ENCODE data around the gene PSTPIP1. TPM values are rescaled to one million over a fixed set of nuclear protein-coding genes. Genes with fewer than 3 reads are reported as not detected.

Gene PSTPIP1
- total and polyA plus RNA-seq, 4 donors, result 12.4 to 39.6 (median 20.6) TPM

DNA sequence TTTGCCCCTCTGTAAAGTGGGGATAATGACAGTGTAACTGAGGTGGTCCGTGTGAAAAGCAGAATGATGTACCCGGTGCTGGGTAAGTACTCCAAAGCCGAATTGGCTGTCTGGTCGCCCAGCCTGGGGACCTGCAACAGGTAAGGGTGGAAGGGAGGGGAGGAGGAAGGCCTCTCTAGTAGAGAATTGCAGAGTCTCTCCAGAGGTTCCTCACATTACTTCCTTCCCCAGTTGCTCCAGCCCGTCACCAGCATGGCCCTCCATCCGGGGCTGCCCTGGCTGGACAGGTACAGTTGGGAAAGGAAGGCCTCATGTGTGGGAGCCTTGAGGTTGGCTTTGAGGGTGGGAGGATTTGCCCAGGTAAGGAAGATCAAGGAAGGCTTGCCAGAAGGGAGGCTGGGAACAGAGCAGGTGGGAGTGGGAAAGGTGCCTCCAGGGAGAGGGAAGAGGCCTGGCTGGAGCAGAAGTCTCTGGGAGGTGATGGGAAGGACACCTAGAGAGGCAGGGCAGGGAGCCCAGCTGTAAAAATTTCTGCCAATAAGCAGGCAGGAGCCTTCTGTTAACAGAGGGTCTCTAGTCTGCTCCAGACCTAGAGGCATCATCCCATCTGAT lies 1.7 kb upstream of the PSTPIP1 start:
- DNase-seq (no peak), ATAC-seq (ENCODE audit: insufficient read depth, low FRiP score) (no peak)
- H3K27me3 ChIP-seq (ENCODE audit: control insufficient read depth in 3 of 3, insufficient read depth in 3 of 3, low read length in 2 of 3), result no peaks in the 10 kb centered on the region
- H3K36me3 ChIP-seq (ENCODE audit: control insufficient read depth in 4 of 4, insufficient read depth in 4 of 4, low read length in 4 of 4), result no peaks in the 10 kb centered on the region
- H3K4me3 ChIP-seq, result no peak overlapping the region
- TF ChIP-seq, protein P1, sequence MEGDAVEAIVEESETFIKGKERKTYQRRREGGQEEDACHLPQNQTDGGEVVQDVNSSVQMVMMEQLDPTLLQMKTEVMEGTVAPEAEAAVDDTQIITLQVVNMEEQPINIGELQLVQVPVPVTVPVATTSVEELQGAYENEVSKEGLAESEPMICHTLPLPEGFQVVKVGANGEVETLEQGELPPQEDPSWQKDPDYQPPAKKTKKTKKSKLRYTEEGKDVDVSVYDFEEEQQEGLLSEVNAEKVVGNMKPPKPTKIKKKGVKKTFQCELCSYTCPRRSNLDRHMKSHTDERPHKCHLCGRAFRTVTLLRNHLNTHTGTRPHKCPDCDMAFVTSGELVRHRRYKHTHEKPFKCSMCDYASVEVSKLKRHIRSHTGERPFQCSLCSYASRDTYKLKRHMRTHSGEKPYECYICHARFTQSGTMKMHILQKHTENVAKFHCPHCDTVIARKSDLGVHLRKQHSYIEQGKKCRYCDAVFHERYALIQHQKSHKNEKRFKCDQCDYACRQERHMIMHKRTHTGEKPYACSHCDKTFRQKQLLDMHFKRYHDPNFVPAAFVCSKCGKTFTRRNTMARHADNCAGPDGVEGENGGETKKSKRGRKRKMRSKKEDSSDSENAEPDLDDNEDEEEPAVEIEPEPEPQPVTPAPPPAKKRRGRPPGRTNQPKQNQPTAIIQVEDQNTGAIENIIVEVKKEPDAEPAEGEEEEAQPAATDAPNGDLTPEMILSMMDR (IDR thresholded peaks at IDR 0.05; ENCODE audit: control extremely low read depth, extremely low read depth), result no peak
- H3K9me3 ChIP-seq (ENCODE audit: control insufficient read depth in 4 of 4, insufficient read depth in 3 of 4, low read length in 3 of 4), result no peaks in the 10 kb centered on the region
- no peak overlapping the region for H3K9ac ChIP-seq (ENCODE audit: insufficient read depth in 1 of 2, low read length in 2 of 2)
- 56 to 87% methylated on average over 6 of the region's 6 CpGs for WGBS, 2 donors
- H3K27ac ChIP-seq (ENCODE audit: low read depth in 1 of 2, low read length in 1 of 2), result no peak overlapping the region
- peaks cover 0 to 22% (median 0%) of the 10 kb centered on the region in 5 donors for H3K4me1 ChIP-seq (ENCODE audit: control insufficient read depth in 5 of 5, insufficient read depth in 5 of 5, low read length in 5 of 5)

DNA sequence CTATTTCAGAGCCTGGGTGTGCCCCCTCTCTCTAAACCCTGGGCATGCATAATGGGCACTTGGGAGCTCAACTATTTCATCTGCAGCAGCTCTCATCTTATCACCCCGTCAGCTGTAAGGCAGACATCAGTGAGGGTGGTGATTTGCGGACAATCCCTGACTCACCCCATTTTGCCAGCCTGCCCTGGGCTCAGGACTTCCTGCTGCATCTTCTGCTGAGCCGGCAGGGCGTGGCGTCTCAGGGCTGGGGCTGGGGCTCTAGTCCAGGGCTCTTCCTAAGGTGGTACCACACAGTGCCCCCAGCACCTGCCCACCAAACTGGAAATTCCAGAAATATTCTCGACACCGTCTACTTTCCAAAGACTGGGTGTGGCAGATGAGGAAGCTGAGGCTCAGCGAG lies 925 bp upstream of the PSTPIP1 start:
- Histone ChIP-seq H3K27me3 (ENCODE audit: control insufficient read depth in 3 of 3, insufficient read depth in 3 of 3, low read length in 2 of 3) (no peaks in the 10 kb centered on the region), H3K4me3 (no peak overlapping the region), H3K9ac (ENCODE audit: insufficient read depth in 1 of 2, low read length in 2 of 2) (no peak overlapping the region), H3K36me3 (ENCODE audit: control insufficient read depth in 4 of 4, insufficient read depth in 4 of 4, low read length in 4 of 4) (no peaks in the 10 kb centered on the region), H3K9me3 (ENCODE audit: control insufficient read depth in 4 of 4, insufficient read depth in 3 of 4, low read length in 3 of 4) (no peaks in the 10 kb centered on the region), H3K27ac (ENCODE audit: low read depth in 1 of 2, low read length in 1 of 2) (no peak overlapping the region), H3K4me1 (ENCODE audit: control insufficient read depth in 5 of 5, insufficient read depth in 5 of 5, low read length in 5 of 5) (peaks cover 0 to 20% (median 0%) of the 10 kb centered on the region in 5 donors)
- WGBS, 2 donors, result 39 to 65% methylated on average over 8 of the region's 8 CpGs
- ATAC-seq (ENCODE audit: insufficient read depth, low FRiP score), result no peak
- no peak for DNase-seq
- TF ChIP-seq, protein P1 (IDR thresholded peaks at IDR 0.05; ENCODE audit: control extremely low read depth, extremely low read depth), result no peak

DNA sequence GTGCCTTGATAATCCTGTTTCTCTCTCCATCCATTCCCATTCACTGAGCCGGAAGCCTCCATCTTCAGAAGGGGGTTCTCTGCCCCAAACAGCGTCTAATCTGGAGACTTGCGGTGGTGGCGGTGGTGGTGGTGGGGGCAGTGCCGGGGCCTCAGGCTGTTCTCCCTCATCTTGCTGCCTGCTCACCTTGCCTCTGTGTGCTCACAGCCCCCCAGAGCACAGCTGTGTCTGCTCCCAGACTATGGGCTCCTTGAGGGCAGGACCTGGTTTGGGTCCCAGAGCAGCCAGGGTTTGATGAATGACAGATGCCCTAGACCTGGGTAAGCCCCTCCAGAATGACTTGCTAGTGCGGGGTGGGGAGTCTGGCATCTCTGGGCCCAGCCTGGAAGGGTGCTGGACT lies 430 bp upstream of the PSTPIP1 start:
- no peak overlapping the region for H3K4me3 ChIP-seq
- TF ChIP-seq, protein P1 (IDR thresholded peaks at IDR 0.05; ENCODE audit: control extremely low read depth, extremely low read depth), result no peak
- no peaks in the 10 kb centered on the region for H3K36me3 ChIP-seq (ENCODE audit: control insufficient read depth in 4 of 4, insufficient read depth in 4 of 4, low read length in 4 of 4)
- H3K27me3 ChIP-seq (ENCODE audit: control insufficient read depth in 3 of 3, insufficient read depth in 3 of 3, low read length in 2 of 3), result no peaks in the 10 kb centered on the region
- DNase-seq (no peak), ATAC-seq (ENCODE audit: insufficient read depth, low FRiP score) (no peak)
- no peak overlapping the region for H3K9ac ChIP-seq (ENCODE audit: insufficient read depth in 1 of 2, low read length in 2 of 2)
- peak overlapping the region in 1 of 2 donors; percentile 81 for H3K27ac ChIP-seq (ENCODE audit: low read depth in 1 of 2, low read length in 1 of 2)
- peaks cover 0 to 20% (median 0%) of the 10 kb centered on the region in 5 donors for H3K4me1 ChIP-seq (ENCODE audit: control insufficient read depth in 5 of 5, insufficient read depth in 5 of 5, low read length in 5 of 5)
- H3K9me3 ChIP-seq (ENCODE audit: control insufficient read depth in 4 of 4, insufficient read depth in 3 of 4, low read length in 3 of 4), result no peaks in the 10 kb centered on the region
- 71 to 87% methylated on average over 6 of the region's 6 CpGs for WGBS, 2 donors

DNA sequence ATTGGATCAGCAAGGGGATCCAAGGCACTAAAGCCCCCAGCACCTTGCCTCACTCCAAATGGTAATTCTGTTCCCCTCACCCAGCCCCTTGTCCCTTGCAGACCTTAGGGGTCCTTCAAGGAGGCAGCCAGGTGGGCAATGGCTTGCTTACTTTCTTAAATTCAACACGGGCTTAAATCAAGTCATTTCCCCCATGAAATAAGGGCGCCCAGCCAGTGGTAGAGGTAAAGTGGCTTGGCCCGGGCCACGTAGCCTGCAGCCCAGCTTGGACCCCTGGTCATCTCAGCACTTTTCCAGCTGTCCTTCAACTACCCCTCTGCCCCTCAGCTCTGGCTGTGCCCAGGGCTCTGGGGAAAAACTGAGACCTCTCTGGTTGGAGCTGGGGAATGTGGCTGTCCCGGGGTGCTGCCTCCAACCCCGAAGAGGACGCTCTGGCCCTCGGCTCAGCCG lies 1.2 kb downstream of the PSTPIP1 start:
- no peak overlapping the region for H3K9ac ChIP-seq (ENCODE audit: insufficient read depth in 1 of 2, low read length in 2 of 2)
- H3K9me3 ChIP-seq (ENCODE audit: control insufficient read depth in 4 of 4, insufficient read depth in 3 of 4, low read length in 3 of 4), result no peaks in the 10 kb centered on the region
- no peaks in the 10 kb centered on the region for H3K36me3 ChIP-seq (ENCODE audit: control insufficient read depth in 4 of 4, insufficient read depth in 4 of 4, low read length in 4 of 4)
- TF ChIP-seq, protein P1 (IDR thresholded peaks at IDR 0.05; ENCODE audit: control extremely low read depth, extremely low read depth), result no peak
- ATAC-seq (ENCODE audit: insufficient read depth, low FRiP score) (no peak), DNase-seq (no peak)
- H3K4me3 ChIP-seq, result no peak overlapping the region
- H3K27ac ChIP-seq (ENCODE audit: low read depth in 1 of 2, low read length in 1 of 2), result no peak overlapping the region
- 36 to 44% methylated on average over 9 of the region's 9 CpGs for WGBS, 2 donors
- H3K27me3 ChIP-seq (ENCODE audit: control insufficient read depth in 3 of 3, insufficient read depth in 3 of 3, low read length in 2 of 3), result no peaks in the 10 kb centered on the region
- H3K4me1 ChIP-seq (ENCODE audit: control insufficient read depth in 5 of 5, insufficient read depth in 5 of 5, low read length in 5 of 5), result peaks cover 0 to 20% (median 0%) of the 10 kb centered on the region in 5 donors
